Right lobe of liver (tissue), 6 donors: ENCODE data around the gene CAMTA1. TPM values are rescaled to one million over a fixed set of nuclear protein-coding genes. Genes with fewer than 3 reads are reported as not detected.
A peak's percentile ranks its signal among the peaks of the same experiment; 100 is the strongest.

Experiments
- ATAC-seq, 4 donors: fragments of 200-7000 bp; cut with Tn5 transposase; one replicate each; pipeline ENCODE4 v1.9.1; 2020; ENCODE audit warnings: mild to moderate bottlenecking in 4 of 4, moderate library complexity in 4 of 4
- DNase-seq, 3 donors: peaks; one replicate each; pipeline ENCODE4 v3.0.0-alpha.2; 2020
- H3K27ac ChIP-seq, 3 donors: fragments of 200-600 bp; one replicate each; pipeline ENCODE4 v1.8.0; 2022
- H3K27me3 ChIP-seq, 2 donors: fragments of 200-600 bp; one replicate each; pipeline ENCODE4 v1.8.0; 2022
- H3K36me3 ChIP-seq, 4 donors: fragments of 200-600 bp; sonication (generic) in 1 of 4; one replicate each; pipeline versions ENCODE4 v1.5.1 to v1.8.0; 2017 to 2022; ENCODE audit warnings: control low read depth in 1 of 4
- H3K4me1 ChIP-seq, 4 donors: fragments of 200-600 bp; sonication (generic) in 1 of 4; one replicate each; pipeline versions ENCODE4 v1.5.1 to v1.8.0; 2017 to 2022; ENCODE audit warnings: control low read depth in 1 of 4
- H3K4me3 ChIP-seq, 3 donors: fragments of 200-600 bp; one replicate each; pipeline ENCODE4 v1.8.0; 2022
- H3K9me3 ChIP-seq, 4 donors: fragments of 200-600 bp; sonication (generic) in 1 of 4; one replicate each; pipeline versions ENCODE4 v1.5.1 to v1.8.0; 2017 to 2022; ENCODE audit warnings: control low read depth in 1 of 4
- POLR2A ChIP-seq: fragments of 450-650 bp; IDR thresholded peaks from one replicate; pipeline ENCODE4 v1.6.1; 2017; ENCODE audit warnings: antibody characterized with exemption, mild to moderate bottlenecking
- WGBS: methylation state at CpG from one replicate; pipeline ENCODE4 v1.1.6; 2018; ENCODE audit warnings: low coverage, low lambda C conversion rate; ENCODE audit not compliant: insufficient coverage; ENCODE audit errors: missing lambda C conversion rate; 5-methylcytosine and 5-hydroxymethylcytosine counted together
- intact Hi-C, 2 donors: fragments of 100-400 bp; cut with DNase I; formaldehyde crosslinking; loops; one replicate each; pipeline versions ENCODE4 v1.11.2 to v1.14.1; 2022
- total RNA-seq, 6 experiments: library from RNA; depleted of rRNA in 2 of 6; stranded (reverse); fragments of >200 nt in 2 of 6; fragmentation: NEBNext Ultra II Directional in 3 of 6; extraction: Animal tissue kit (Norgen Biotek cat#: 25700) in 3 of 6; gene quantifications; one replicate each; pipeline versions ENCODE4 v1.1.0 to v1.2.4, GENCODE V29; 2016 to 2023
- TF ChIP-seq, protein P1 (sequence below), 4 donors: fragments of 200-600 bp in 3 of 4; fragments of 450-650 bp in 1 of 4; IDR thresholded peaks; one replicate each; pipeline versions ENCODE4 v1.5.1 to v1.8.0; 2016 to 2022; ENCODE audit warnings: antibody characterized with exemption in 4 of 4, mild to moderate bottlenecking in 2 of 4
- donor health status: DM: no; HTN: yes; CAD: no.
- donor health status: DM: no; HTN: no; CAD: no.
- donor health status: DM: no; HTN: no; CAD: no.
- donor health status: DM: no; HTN: yes; CAD: no.
- donor health status: DM: no; HTN: yes; CAD: no.

Gene CAMTA1
- total RNA-seq, 6 experiments from 2014 or later, result 32.3 to 49.4 (median 37.2) TPM

DNA sequence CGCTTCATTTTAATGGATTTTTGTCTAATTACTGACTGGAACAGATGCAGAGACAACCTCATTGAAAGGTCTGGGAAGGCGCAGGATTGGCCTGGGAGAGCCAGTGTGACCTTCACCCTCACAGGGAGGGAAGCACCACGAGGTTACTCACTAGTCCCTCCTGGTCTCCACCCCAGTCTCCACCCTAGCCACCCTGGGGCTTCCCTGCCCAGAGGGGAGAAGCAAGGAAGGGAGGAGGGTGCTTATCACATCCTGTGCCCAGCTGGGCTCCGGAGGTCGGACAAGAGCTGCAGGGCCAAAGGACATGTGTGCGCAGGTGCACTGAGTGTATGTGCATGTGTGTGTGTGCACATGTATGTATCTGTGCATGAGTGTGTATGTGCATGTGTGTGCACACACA, 765.7 kb downstream of the CAMTA1 start:
- Histone ChIP-seq H3K27me3 (no peaks in the 10 kb centered on the region), H3K4me3 (no peak overlapping the region), H3K36me3 (no peaks in the 10 kb centered on the region), H3K9me3 (no peaks in the 10 kb centered on the region), H3K4me1 (peaks cover 0 to 14% (median 0%) of the 10 kb centered on the region in 4 donors), H3K27ac (no peak overlapping the region)
- ATAC-seq (peak in 1 of 4 donors; percentile 46), DNase-seq (peak in 2 of 3 donors; percentile 30 to 38)
- TF ChIP-seq POLR2A, result no peak
- TF ChIP-seq, protein P1, sequence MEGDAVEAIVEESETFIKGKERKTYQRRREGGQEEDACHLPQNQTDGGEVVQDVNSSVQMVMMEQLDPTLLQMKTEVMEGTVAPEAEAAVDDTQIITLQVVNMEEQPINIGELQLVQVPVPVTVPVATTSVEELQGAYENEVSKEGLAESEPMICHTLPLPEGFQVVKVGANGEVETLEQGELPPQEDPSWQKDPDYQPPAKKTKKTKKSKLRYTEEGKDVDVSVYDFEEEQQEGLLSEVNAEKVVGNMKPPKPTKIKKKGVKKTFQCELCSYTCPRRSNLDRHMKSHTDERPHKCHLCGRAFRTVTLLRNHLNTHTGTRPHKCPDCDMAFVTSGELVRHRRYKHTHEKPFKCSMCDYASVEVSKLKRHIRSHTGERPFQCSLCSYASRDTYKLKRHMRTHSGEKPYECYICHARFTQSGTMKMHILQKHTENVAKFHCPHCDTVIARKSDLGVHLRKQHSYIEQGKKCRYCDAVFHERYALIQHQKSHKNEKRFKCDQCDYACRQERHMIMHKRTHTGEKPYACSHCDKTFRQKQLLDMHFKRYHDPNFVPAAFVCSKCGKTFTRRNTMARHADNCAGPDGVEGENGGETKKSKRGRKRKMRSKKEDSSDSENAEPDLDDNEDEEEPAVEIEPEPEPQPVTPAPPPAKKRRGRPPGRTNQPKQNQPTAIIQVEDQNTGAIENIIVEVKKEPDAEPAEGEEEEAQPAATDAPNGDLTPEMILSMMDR (IDR thresholded peaks at IDR 0.05), result no peak
- intact Hi-C loops, result no loop called here
- 71% methylated on average over 6 of the region's 6 CpGs for WGBS

DNA sequence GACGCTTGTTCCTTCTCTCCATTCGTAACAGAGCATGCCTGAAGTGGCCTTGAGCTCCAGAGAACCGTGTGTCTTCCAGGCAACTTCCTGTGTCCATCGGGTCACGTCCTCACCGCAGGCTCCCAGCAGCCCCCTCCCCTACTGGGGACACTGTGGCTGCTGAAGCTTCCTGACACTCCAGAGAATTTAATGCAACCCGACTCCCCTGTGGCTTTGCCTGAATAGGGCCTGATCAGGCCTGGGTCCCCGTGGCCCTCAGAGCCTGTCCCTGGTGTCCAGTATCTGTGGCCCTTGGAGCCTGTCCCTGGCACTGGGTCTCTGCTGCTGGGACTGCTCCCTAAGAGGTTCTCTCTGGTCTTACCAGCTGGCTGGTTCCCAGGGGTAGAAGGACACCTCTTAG, 766.2 kb downstream of the CAMTA1 start:
- Histone ChIP-seq H3K27me3 (no peaks in the 10 kb centered on the region), H3K4me1 (peaks cover 0 to 14% (median 0%) of the 10 kb centered on the region in 4 donors), H3K36me3 (no peaks in the 10 kb centered on the region), H3K9me3 (no peaks in the 10 kb centered on the region), H3K27ac (peak overlapping the region in 1 of 3 donors; percentile 23), H3K4me3 (no peak overlapping the region)
- ATAC-seq (no peak), DNase-seq (peak in 1 of 3 donors; percentile 30)
- intact Hi-C loops, result no loop called here
- no CpG with 5 or more reads among the region's 8 CpGs for WGBS
- TF ChIP-seq, protein P1 (IDR thresholded peaks at IDR 0.05), result no peak
- TF ChIP-seq POLR2A, result no peak

DNA sequence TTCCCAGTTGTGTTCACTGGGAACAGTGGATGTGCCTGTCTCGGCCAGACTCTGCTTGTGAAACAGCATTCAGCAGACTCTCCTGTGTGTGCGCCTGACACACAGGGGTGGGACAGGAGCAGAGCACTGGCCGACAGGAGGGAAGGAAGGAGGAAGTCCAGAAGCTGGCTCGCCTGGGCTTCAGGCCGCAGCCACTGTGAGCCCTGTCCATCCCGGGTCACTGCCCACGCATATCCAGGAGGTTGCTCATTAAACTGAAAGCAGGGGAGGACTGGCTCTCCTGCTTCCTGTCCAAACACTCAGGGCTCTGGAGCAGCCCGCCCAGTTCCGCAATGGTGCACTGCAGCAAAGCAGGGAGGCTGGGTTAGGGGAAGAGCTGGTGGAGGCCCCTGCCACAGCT, 767.1 kb downstream of the CAMTA1 start:
- no peaks in the 10 kb centered on the region for H3K27me3 ChIP-seq
- no peak overlapping the region for H3K4me3 ChIP-seq
- no peaks in the 10 kb centered on the region for H3K36me3 ChIP-seq
- 13% methylated on average over 3 of the region's 9 CpGs for WGBS
- DNase-seq (peak in 2 of 3 donors; percentile 66 to 77), ATAC-seq (peak; percentile 74 to 93 (median 80))
- peak overlapping the region in 1 of 3 donors; percentile 23 for H3K27ac ChIP-seq
- peaks cover 0 to 14% (median 0%) of the 10 kb centered on the region in 4 donors for H3K4me1 ChIP-seq
- no peaks in the 10 kb centered on the region for H3K9me3 ChIP-seq
- intact Hi-C loops, result no loop called here
- TF ChIP-seq POLR2A, result peak; percentile 62
- TF ChIP-seq, protein P1 (IDR thresholded peaks at IDR 0.05), result no peak

DNA sequence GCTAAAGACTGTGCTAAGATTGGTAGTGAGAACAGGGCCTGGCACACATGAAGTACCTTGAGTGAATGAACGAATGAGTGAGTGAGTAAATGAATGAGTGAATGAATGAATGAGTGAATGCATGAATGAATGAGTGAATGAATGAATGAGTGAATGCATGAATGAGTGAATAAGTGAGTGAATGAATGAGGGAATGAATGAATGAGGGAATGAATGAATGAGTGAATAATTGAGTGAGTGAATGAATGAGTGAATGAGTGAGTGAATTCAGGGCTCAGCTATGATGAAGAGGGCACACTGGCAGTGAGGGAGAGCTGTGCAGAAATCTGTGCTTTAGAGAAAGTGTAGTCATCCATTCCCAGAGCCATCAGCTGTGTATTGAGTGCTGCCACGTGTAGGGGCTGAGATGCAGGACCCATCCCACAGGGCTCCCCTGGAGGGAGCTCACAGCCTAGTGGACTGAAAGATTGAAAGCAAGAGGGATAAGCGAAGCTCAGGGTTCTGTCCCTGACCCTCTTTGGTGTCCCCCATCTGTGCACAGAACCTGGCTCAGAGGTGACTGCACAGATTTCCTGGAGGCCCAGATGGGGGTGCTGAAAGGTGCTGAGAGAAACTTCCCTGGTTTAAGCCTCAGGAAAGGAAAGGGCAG, 767.9 kb downstream of the CAMTA1 start:
- DNase-seq (peak in 1 of 3 donors; percentile 21), ATAC-seq (no peak)
- intact Hi-C loops, result no loop called here
- TF ChIP-seq, protein P1 (IDR thresholded peaks at IDR 0.05), result no peak
- no peak for TF ChIP-seq POLR2A
- H3K27ac ChIP-seq, result no peak overlapping the region
- no peaks in the 10 kb centered on the region for H3K9me3 ChIP-seq
- peaks cover 0 to 14% (median 0%) of the 10 kb centered on the region in 4 donors for H3K4me1 ChIP-seq
- H3K27me3 ChIP-seq, result no peaks in the 10 kb centered on the region
- WGBS, result 83% methylated on average over 1 of the region's 3 CpGs
- no peaks in the 10 kb centered on the region for H3K36me3 ChIP-seq
- H3K4me3 ChIP-seq, result no peak overlapping the region
